ENCODE measurements around the gene ROBO4. TPM values are rescaled to one million over a fixed set of nuclear protein-coding genes. Genes with fewer than 3 reads are reported as not detected.

Gene ROBO4
- total RNA-seq (17.8 TPM), polyA plus RNA-seq (ENCODE audit: insufficient read depth in 1 of 8, insufficient read length in 8 of 8, low replicate concordance in 1 of 8) (10 to 100 TPM; 23.8 to 40.7 (median 31.9) TPM)
- long read RNA-seq, donor 1, partial matches to known transcripts: 0 of 1 reads
- long read RNA-seq, donor 1, other reads (novel, unspliced or antisense): 0 of 1 reads
- long read RNA-seq, donor 2: 0 reads
- long read RNA-seq, donor 3, full-length matches to known transcripts: 8 of 8 reads
- long read RNA-seq, donor 3, partial matches to known transcripts: 0 of 8 reads
- long read RNA-seq, donor 3, other reads (novel, unspliced or antisense): 0 of 8 reads
- long read RNA-seq, donor 4, partial matches to known transcripts: 10 of 13 reads
- long read RNA-seq, donor 4, other reads (novel, unspliced or antisense): 0 of 13 reads
- long read RNA-seq, donor 5, full-length matches to known transcripts: 13 of 13 reads
- long read RNA-seq, donor 5, partial matches to known transcripts: 0 of 13 reads
- long read RNA-seq, donor 5, other reads (novel, unspliced or antisense): 0 of 13 reads
- long read RNA-seq, donor 6, full-length matches to known transcripts: 4 of 10 reads
- long read RNA-seq, donor 6, partial matches to known transcripts: 6 of 10 reads
- long read RNA-seq, donor 6, other reads (novel, unspliced or antisense): 0 of 10 reads
- long read RNA-seq, donor 7, full-length matches to known transcripts: 1 of 1 reads
- long read RNA-seq, donor 7, partial matches to known transcripts: 0 of 1 reads
- long read RNA-seq, donor 7, other reads (novel, unspliced or antisense): 0 of 1 reads
- long read RNA-seq, donor 8, partial matches to known transcripts: 5 of 8 reads
- long read RNA-seq, donor 8, other reads (novel, unspliced or antisense): 0 of 8 reads
- long read RNA-seq, donor 9, partial matches to known transcripts: 7 of 7 reads
- long read RNA-seq, donor 9, other reads (novel, unspliced or antisense): 0 of 7 reads
- long read RNA-seq, donor 10: 0 reads
- long read RNA-seq, donor 11, full-length matches to known transcripts: 4 of 4 reads
- long read RNA-seq, donor 11, partial matches to known transcripts: 0 of 4 reads
- long read RNA-seq, donor 11, other reads (novel, unspliced or antisense): 0 of 4 reads

DNA sequence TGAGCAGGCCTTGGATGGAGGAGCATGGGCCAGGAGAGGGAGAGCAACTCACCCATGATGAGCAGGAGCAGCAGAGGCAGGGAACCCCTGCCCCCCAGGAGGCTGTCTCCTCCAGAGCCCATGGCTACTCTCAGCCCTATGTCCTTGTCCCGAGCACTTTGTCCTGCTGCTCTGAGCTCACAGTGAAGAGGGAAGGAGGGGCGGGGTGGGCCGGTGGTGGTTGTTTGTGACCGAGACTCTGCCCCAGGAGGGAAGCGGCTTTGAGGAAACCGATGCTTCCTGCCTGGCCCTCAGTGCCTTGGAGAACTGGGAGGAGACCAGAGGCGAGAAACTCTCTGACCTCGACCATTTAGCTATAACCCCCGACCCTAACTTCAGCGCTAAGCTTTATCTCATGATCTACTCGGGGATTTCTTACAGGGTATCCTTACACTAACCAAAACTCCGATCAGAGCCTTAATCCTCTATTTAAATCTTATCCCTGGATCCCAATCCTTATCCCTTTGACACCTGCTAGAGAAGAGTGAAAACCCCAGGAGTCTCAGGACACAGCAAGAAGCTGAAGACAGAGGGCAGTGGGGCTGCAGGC lies at the start of gene ROBO4:
ROBO4 (minus strand) TSS at position 192 of the 589 bp plus-strand sequence; CDS start at position 122, 70 bp downstream.
- Histone ChIP-seq H3K27me3 (ENCODE audit: control insufficient read depth, insufficient read depth, low read length) (peaks cover under 1% of the 10 kb centered on the region), H3K4me3 (ENCODE audit: low read length) (peak within 1 kb of the TSS; percentile 39), H3K27ac (ENCODE audit: low read length) (peak within 1 kb of the TSS; percentile 92), H3K9me3 (replicated peaks; ENCODE audit: control insufficient read depth, low read depth, low read length) (no peaks in the 10 kb centered on the region), H3K4me1 (ENCODE audit: control insufficient read depth, insufficient read depth, low read length) (peaks cover 80% of the 10 kb centered on the region), H3K36me3 (ENCODE audit: control insufficient read depth, insufficient read depth, low read length) (peaks cover 14% of the 10 kb centered on the region)
- peak; percentile 61 for DNase-seq
- WGBS (ENCODE audit: insufficient coverage): 46% methylated on average over 8 of the region's 12 CpGs

DNA sequence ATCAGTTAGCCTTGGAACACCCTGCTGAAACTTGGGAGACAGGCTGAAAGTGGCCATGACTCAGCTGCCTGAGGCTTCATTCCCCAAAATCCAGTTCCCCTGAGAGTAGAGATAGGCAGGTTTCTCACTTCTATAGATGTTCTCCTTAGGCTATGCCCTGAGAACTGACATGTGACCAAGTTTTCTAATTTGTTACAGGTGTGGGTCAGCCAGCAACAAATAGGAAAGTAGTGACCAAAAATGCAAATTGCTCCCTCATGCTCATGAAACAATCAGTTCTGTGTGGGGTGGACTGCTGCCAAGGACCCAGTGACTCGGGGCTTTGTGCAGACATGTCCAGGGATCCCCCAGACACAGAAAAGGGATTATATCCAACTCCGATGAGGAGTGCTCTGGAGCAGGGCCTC lies 49.1 kb upstream of the ROBO4 start:
- no peak for DNase-seq
- no peaks in the 10 kb centered on the region for H3K36me3 ChIP-seq (ENCODE audit: control insufficient read depth, insufficient read depth, low read length)
- no peaks in the 10 kb centered on the region for H3K4me1 ChIP-seq (ENCODE audit: control insufficient read depth, insufficient read depth, low read length)
- H3K4me3 ChIP-seq (ENCODE audit: low read length): no peak overlapping the region
- no CpG with 5 or more reads among the region's 2 CpGs for WGBS (ENCODE audit: insufficient coverage)
- no peak overlapping the region for H3K27ac ChIP-seq (ENCODE audit: low read length)
- H3K27me3 ChIP-seq (ENCODE audit: control insufficient read depth, insufficient read depth, low read length): no peaks in the 10 kb centered on the region
- no peaks in the 10 kb centered on the region for H3K9me3 ChIP-seq (replicated peaks; ENCODE audit: control insufficient read depth, low read depth, low read length)

DNA sequence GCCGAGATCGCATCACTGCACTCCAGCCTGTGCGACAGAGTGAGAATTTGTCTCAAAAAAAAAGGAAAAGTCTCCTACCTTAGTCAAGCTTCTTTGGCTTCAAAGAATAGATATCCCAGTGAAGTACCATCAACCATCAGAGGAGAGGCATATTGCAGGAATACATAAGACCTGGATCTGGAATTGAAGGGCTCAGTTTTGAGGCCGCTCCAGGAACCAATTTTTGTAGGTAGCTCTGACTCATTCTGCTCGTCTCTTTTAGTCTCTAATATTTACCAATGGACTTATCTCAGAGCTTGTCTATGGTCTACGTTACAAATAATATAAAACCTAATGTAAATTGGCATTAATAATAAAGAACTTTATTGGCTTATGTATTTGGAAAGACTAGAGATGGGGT lies 48.2 kb upstream of the ROBO4 start:
- H3K27ac ChIP-seq (ENCODE audit: low read length): no peak overlapping the region
- no peaks in the 10 kb centered on the region for H3K4me1 ChIP-seq (ENCODE audit: control insufficient read depth, insufficient read depth, low read length)
- no peaks in the 10 kb centered on the region for H3K27me3 ChIP-seq (ENCODE audit: control insufficient read depth, insufficient read depth, low read length)
- H3K9me3 ChIP-seq (replicated peaks; ENCODE audit: control insufficient read depth, low read depth, low read length): no peaks in the 10 kb centered on the region
- 100% methylated on average over 1 of the region's 6 CpGs for WGBS (ENCODE audit: insufficient coverage)
- no peak for DNase-seq
- H3K36me3 ChIP-seq (ENCODE audit: control insufficient read depth, insufficient read depth, low read length): no peaks in the 10 kb centered on the region
- H3K4me3 ChIP-seq (ENCODE audit: low read length): no peak overlapping the region

DNA sequence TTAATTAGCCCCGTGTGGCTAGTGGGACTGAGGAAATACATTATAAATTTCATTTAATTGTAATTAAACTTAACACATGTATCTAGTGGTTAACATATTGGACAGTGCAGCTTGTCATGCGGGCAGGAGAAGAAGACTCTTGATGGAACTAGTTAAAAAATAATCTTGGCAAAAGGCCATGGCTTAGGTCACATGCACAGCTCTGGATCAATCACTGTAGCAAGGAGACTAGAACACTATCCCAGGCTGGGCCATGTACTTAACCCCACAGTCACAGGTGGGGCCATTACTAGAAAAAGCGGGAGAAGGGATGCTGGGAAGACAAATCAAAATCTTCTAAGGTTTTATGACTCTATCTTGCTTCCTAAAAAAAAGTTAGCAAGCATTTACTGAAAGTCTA lies 46.9 kb upstream of the ROBO4 start:
- WGBS (ENCODE audit: insufficient coverage): no CpG with 5 or more reads among the region's 3 CpGs
- H3K4me3 ChIP-seq (ENCODE audit: low read length): no peak overlapping the region
- no peak overlapping the region for H3K27ac ChIP-seq (ENCODE audit: low read length)
- H3K27me3 ChIP-seq (ENCODE audit: control insufficient read depth, insufficient read depth, low read length): no peaks in the 10 kb centered on the region
- DNase-seq: no peak
- no peaks in the 10 kb centered on the region for H3K36me3 ChIP-seq (ENCODE audit: control insufficient read depth, insufficient read depth, low read length)
- no peaks in the 10 kb centered on the region for H3K4me1 ChIP-seq (ENCODE audit: control insufficient read depth, insufficient read depth, low read length)
- no peaks in the 10 kb centered on the region for H3K9me3 ChIP-seq (replicated peaks; ENCODE audit: control insufficient read depth, low read depth, low read length)

DNA sequence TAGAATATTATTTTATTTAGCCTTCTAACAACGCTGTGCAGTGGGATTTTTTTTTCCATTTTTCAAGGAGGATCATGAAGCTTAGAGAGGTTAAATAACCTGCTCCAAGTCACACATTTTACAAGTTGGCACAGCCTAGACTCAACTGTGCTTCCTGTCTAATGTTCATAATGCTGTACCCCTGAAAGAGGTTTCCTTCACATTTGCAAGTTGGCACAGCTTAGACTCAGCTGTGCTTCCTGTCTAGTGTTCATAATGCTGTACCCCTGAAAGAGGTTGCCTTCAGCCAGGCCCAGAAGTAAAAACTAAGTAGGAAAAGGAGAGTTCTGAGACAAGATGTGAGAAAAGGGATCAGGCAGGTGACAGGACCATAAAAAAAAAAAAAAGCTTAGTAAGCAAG lies 46.1 kb upstream of the ROBO4 start:
- no peaks in the 10 kb centered on the region for H3K9me3 ChIP-seq (replicated peaks; ENCODE audit: control insufficient read depth, low read depth, low read length)
- no peaks in the 10 kb centered on the region for H3K4me1 ChIP-seq (ENCODE audit: control insufficient read depth, insufficient read depth, low read length)
- no peak for DNase-seq
- no peaks in the 10 kb centered on the region for H3K36me3 ChIP-seq (ENCODE audit: control insufficient read depth, insufficient read depth, low read length)
- no CpG with 5 or more reads among the region's 1 CpG for WGBS (ENCODE audit: insufficient coverage)
- no peak overlapping the region for H3K4me3 ChIP-seq (ENCODE audit: low read length)
- H3K27me3 ChIP-seq (ENCODE audit: control insufficient read depth, insufficient read depth, low read length): no peaks in the 10 kb centered on the region
- no peak overlapping the region for H3K27ac ChIP-seq (ENCODE audit: low read length)

DNA sequence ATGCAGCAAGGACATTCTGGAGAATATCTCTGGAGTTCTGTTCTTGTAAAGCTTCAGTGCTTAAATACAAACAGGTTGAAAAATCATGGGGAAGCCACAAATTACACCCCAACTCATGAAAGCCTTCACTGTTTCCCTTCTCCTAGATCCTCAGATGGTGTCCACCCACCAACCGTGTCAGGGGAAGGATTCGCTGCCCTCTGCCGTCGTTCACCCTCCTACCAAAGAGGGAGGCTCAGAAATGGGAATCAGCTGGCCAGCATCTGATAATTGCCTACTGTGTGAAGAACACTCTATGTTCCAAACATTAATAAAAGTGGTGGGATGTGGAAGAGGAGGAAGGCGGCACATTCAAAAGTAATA lies 45.6 kb upstream of the ROBO4 start:
- Histone ChIP-seq H3K4me1 (ENCODE audit: control insufficient read depth, insufficient read depth, low read length) (no peaks in the 10 kb centered on the region), H3K36me3 (ENCODE audit: control insufficient read depth, insufficient read depth, low read length) (no peaks in the 10 kb centered on the region), H3K9me3 (replicated peaks; ENCODE audit: control insufficient read depth, low read depth, low read length) (no peaks in the 10 kb centered on the region), H3K4me3 (ENCODE audit: low read length) (no peak overlapping the region), H3K27ac (ENCODE audit: low read length) (no peak overlapping the region), H3K27me3 (ENCODE audit: control insufficient read depth, insufficient read depth, low read length) (no peaks in the 10 kb centered on the region)
- no CpG with 5 or more reads among the region's 5 CpGs for WGBS (ENCODE audit: insufficient coverage)
- DNase-seq: no peak

DNA sequence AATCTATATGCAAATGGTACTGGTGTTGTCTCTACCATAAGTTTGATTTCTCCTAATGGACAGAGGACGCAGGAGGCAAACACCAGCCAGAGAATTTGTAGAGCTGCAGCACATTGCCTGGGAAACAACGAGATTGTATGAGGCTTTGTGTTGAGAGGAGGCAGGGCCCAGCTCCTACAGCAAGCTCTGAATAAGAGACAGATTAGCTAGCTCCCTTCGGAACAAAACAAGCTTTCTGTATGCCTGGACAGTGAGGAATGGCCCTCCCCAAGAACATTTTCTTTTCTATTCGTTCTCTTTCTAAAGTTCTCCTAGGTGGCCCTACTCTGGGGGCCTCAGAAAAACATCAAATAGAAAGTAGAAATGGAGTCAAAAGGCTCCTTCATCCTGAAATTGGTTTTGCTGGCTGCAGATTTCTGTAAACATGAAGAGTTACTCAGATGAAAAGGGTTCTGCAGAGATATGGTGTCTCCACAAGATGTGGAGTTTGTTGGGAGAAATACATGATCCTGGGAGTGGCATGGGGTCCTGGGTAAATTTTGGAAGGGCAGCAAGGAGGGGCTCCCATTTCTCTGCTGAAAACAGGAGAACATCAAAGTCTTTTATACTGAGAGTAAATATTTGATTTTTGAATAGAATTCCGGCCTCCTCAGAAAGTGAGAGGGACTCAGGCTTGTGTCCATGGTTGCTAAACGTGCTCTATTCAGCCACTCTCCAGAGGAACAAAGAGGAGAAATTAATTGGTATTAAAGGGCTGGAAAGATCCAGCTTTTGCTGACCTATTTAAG lies 45.0 kb upstream of the ROBO4 start:
- Histone ChIP-seq H3K4me1 (ENCODE audit: control insufficient read depth, insufficient read depth, low read length) (no peaks in the 10 kb centered on the region), H3K4me3 (ENCODE audit: low read length) (no peak overlapping the region), H3K27ac (ENCODE audit: low read length) (no peak overlapping the region), H3K9me3 (replicated peaks; ENCODE audit: control insufficient read depth, low read depth, low read length) (no peaks in the 10 kb centered on the region), H3K36me3 (ENCODE audit: control insufficient read depth, insufficient read depth, low read length) (no peaks in the 10 kb centered on the region), H3K27me3 (ENCODE audit: control insufficient read depth, insufficient read depth, low read length) (no peaks in the 10 kb centered on the region)
- WGBS (ENCODE audit: insufficient coverage): 80% methylated on average over 4 of the region's 6 CpGs
- DNase-seq: no peak

DNA sequence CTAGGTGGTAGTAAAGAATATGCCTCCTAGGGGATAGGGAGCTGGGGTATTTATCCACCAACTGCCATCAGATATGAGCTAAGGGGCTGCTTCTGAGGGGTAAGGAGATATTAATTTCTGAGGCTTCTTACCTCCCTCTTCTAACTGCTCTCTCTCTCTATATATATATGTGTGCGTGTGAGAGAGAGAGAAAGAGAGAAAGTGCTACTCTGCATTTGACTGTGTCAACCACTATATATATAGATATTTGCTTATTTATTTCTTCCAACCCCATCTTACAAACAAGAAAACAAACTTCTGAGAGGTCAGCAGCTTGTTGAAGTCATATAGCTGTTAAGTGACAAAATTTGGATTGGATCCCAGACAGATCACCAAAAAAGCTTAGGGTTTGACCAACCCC lies 44.0 kb upstream of the ROBO4 start:
- Histone ChIP-seq H3K9me3 (replicated peaks; ENCODE audit: control insufficient read depth, low read depth, low read length) (no peaks in the 10 kb centered on the region), H3K4me3 (ENCODE audit: low read length) (no peak overlapping the region), H3K36me3 (ENCODE audit: control insufficient read depth, insufficient read depth, low read length) (no peaks in the 10 kb centered on the region), H3K27ac (ENCODE audit: low read length) (no peak overlapping the region), H3K27me3 (ENCODE audit: control insufficient read depth, insufficient read depth, low read length) (no peaks in the 10 kb centered on the region), H3K4me1 (ENCODE audit: control insufficient read depth, insufficient read depth, low read length) (no peaks in the 10 kb centered on the region)
- no CpG with 5 or more reads among the region's 1 CpG for WGBS (ENCODE audit: insufficient coverage)
- DNase-seq: no peak

DNA sequence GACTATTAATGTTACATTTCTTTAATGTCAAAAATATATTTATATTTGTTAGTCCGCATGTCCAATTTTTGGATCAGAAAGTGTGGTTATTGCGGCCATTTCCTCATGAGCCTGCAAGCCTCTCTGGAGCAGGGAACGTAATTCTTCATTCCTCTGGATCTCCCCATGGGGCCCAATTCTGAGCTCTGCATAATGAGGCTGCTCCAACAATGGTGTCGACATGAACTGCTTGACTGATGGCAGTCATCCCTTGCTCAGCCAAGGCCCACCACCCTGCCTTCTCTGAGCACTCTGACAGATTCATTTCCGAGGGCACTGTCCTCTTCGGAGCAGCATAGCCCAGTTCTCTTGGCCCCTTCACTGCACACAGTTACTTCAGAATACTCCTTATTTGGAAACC lies 41.3 kb upstream of the ROBO4 start:
- no peak for DNase-seq
- WGBS (ENCODE audit: insufficient coverage): 69% methylated on average over 5 of the region's 6 CpGs
- no peaks in the 10 kb centered on the region for H3K4me1 ChIP-seq (ENCODE audit: control insufficient read depth, insufficient read depth, low read length)
- peaks cover 5% of the 10 kb centered on the region for H3K27me3 ChIP-seq (ENCODE audit: control insufficient read depth, insufficient read depth, low read length)
- H3K27ac ChIP-seq (ENCODE audit: low read length): no peak overlapping the region
- H3K4me3 ChIP-seq (ENCODE audit: low read length): no peak overlapping the region
- no peaks in the 10 kb centered on the region for H3K9me3 ChIP-seq (replicated peaks; ENCODE audit: control insufficient read depth, low read depth, low read length)
- H3K36me3 ChIP-seq (ENCODE audit: control insufficient read depth, insufficient read depth, low read length): no peaks in the 10 kb centered on the region

Data from muscle of leg (tissue), 16 donors.